NT2/D1 (cell line): ENCODE data around the gene CIDEA.
"Not testable (repeated sequence)": the region's sequence is repeated elsewhere in the genome, so short reads cannot be mapped to it uniquely, and the experiment has no call there.

ENCODE experiments used
- DNase-seq: peaks from one replicate; pipeline ENCODE4 v3.0.0-alpha.2; 2011; ENCODE audit warnings: low read depth, low spot score
- H3K27me3 ChIP-seq: 2 replicates; pipeline ENCODE4 v1.6.0; 2011; ENCODE audit warnings: mild to moderate bottlenecking; ENCODE audit not compliant: insufficient read length, insufficient read depth
- H3K36me3 ChIP-seq: 2 replicates; pipeline ENCODE4 v1.6.1; 2011; ENCODE audit warnings: mild to moderate bottlenecking, low read length, mixed read lengths; ENCODE audit not compliant: insufficient read depth, insufficient read length
- H3K4me1 ChIP-seq: 2 replicates; pipeline ENCODE4 v1.5.1; 2011; ENCODE audit not compliant: insufficient read depth, insufficient read length
- H3K4me3 ChIP-seq: 2 replicates; pipeline ENCODE4 v1.5.1; 2011; ENCODE audit warnings: low read depth; ENCODE audit not compliant: insufficient read length
- H3K9ac ChIP-seq: 2 replicates; pipeline ENCODE4 v1.6.0; 2011; ENCODE audit warnings: low read depth; ENCODE audit not compliant: insufficient read length
- H3K9me3 ChIP-seq: 2 replicates; pipeline ENCODE4 v1.5.1; 2011; ENCODE audit warnings: mild to moderate bottlenecking, low read length; ENCODE audit not compliant: insufficient read depth
- SUZ12 ChIP-seq: IDR thresholded peaks from 2 replicates; pipeline ENCODE4 v1.6.1; 2011; ENCODE audit not compliant: insufficient read length, insufficient read depth; ENCODE audit errors: extremely low read depth
- YY1 ChIP-seq: IDR thresholded peaks from 2 replicates; pipeline ENCODE4 v1.6.1; 2011; ENCODE audit not compliant: insufficient read length, insufficient read depth
- ZNF274 ChIP-seq: IDR thresholded peaks from 2 replicates; pipeline ENCODE4 v1.6.1; 2011; ENCODE audit warnings: mild to moderate bottlenecking, low read depth, low read length

Gene CIDEA

GRCh38 chr18:12254136-12254819 lies at the start of gene CIDEA:
TSS of gene CIDEA (plus strand) at chr18:12254361. CDS start at chr18:12254384, 23 bp downstream.
- DNase-seq: no peak
- Histone ChIP-seq H3K4me3 (peak within 1 kb of the TSS; percentile 43), H3K4me1 (peaks cover 11% of the 10 kb centered on the region), H3K9ac (peak within 1 kb of the TSS; percentile 51), H3K27me3 (peaks cover 40% of the 10 kb centered on the region), H3K36me3 (no peaks in the 10 kb centered on the region), H3K9me3 (no peaks in the 10 kb centered on the region)
- no peak for TF ChIP-seq ZNF274
- TF ChIP-seq SUZ12: no peak
- no peak for TF ChIP-seq YY1

GRCh38 chr18:12208296-12209153 lies 45.6 kb upstream of the CIDEA start:
- H3K36me3 ChIP-seq, H3K27me3 ChIP-seq, H3K4me3 ChIP-seq, H3K9me3 ChIP-seq, H3K9ac ChIP-seq, H3K4me1 ChIP-seq: not testable (repeated sequence)
- peak; percentile 3 for DNase-seq

GRCh38 chr18:12212308-12212707 lies 41.9 kb upstream of the CIDEA start:
- not testable (repeated sequence) for H3K27me3 ChIP-seq, H3K4me3 ChIP-seq, H3K4me1 ChIP-seq, H3K9me3 ChIP-seq, H3K36me3 ChIP-seq, DNase-seq, H3K9ac ChIP-seq

GRCh38 chr18:12214296-12215005 lies 39.7 kb upstream of the CIDEA start:
- H3K27me3 ChIP-seq, H3K36me3 ChIP-seq, H3K4me1 ChIP-seq, DNase-seq, H3K4me3 ChIP-seq, H3K9ac ChIP-seq, H3K9me3 ChIP-seq: not testable (repeated sequence)

GRCh38 chr18:12216471-12216870 lies 37.7 kb upstream of the CIDEA start:
- H3K4me1 ChIP-seq, H3K27me3 ChIP-seq, H3K9ac ChIP-seq, H3K4me3 ChIP-seq, DNase-seq, H3K36me3 ChIP-seq, H3K9me3 ChIP-seq: not testable (repeated sequence)

GRCh38 chr18:12218603-12219002 lies 35.6 kb upstream of the CIDEA start:
- not testable (repeated sequence) for H3K27me3 ChIP-seq, H3K9ac ChIP-seq, H3K4me1 ChIP-seq, H3K36me3 ChIP-seq, H3K4me3 ChIP-seq, DNase-seq, H3K9me3 ChIP-seq

- not testable (repeated sequence) for H3K4me1 ChIP-seq, H3K9me3 ChIP-seq, H3K4me3 ChIP-seq, H3K27me3 ChIP-seq, H3K9ac ChIP-seq, DNase-seq, H3K36me3 ChIP-seq
Observed at GRCh38 chr18:12222041-12222440, 32.1 kb upstream of the CIDEA start.

GRCh38 chr18:12223326-12223725 lies 30.8 kb upstream of the CIDEA start:
- H3K4me1 ChIP-seq, H3K9ac ChIP-seq, DNase-seq, H3K4me3 ChIP-seq, H3K27me3 ChIP-seq, H3K36me3 ChIP-seq, H3K9me3 ChIP-seq: not testable (repeated sequence)

- not testable (repeated sequence) for DNase-seq, H3K27me3 ChIP-seq, H3K4me3 ChIP-seq, H3K4me1 ChIP-seq, H3K9ac ChIP-seq, H3K9me3 ChIP-seq, H3K36me3 ChIP-seq
Observed at GRCh38 chr18:12226807-12227206, 27.4 kb upstream of the CIDEA start.

GRCh38 chr18:12227399-12228186 lies 26.6 kb upstream of the CIDEA start:
- H3K4me3 ChIP-seq, H3K4me1 ChIP-seq, H3K36me3 ChIP-seq, H3K9me3 ChIP-seq, H3K9ac ChIP-seq, H3K27me3 ChIP-seq, DNase-seq: not testable (repeated sequence)
